ENCODE results near the gene CUL2.
"Not testable (repeated sequence)": the region's sequence is repeated elsewhere in the genome, so short reads cannot be mapped to it uniquely, and the experiment has no call there.

DNA sequence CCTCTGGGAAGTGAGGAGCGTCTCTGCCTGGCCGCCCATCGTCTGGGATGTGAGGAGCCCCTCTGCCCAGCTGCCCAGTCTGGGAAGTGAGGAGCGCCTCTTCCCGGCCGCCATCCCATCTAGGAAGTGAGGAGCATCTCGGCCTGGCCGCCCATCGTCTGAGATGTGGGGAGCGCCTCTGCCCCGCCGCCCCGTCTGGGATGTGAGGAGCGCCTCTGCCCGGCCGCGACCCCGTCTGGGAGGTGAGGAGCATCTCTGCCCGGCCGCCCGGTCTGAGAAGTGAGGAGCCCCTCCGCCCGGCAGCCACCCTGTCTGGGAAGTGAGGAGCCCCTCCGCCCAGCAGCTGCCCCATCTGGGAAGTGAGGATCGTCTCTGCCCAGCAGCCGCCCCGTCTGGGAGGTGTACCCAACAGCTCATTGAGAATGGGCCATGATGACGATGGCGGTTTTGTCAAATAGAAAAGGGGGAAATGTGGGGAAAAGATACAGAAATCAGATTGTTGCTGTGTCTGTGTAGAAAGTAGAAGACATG is 113.7 kb downstream of the CUL2 start:
- not testable (repeated sequence) for TF ChIP-seq POLR2A, CTCF, EP300 (IDR thresholded peaks at IDR 0.05)
